ENCODE data around the gene RCN2.

- no peak for TF ChIP-seq POLR2A (IDR thresholded peaks at IDR 0.05; ENCODE audit: low read depth, low read length)
- TF ChIP-seq POLR2AphosphoS5 (IDR thresholded peaks at IDR 0.05; ENCODE audit: low read depth, low read length) = no peak
- no peak for TF ChIP-seq TAF1 (IDR thresholded peaks at IDR 0.05; ENCODE audit: borderline replicate concordance, low read depth, low read length)
These were observed 67.2 kb downstream of the RCN2 start for GRCh38 chr15:76998663-76999285.

All from GM12892 (cell line).